Measurements from ENCODE around the gene PI4KA. TPM values are rescaled to one million over a fixed set of nuclear protein-coding genes. Genes with fewer than 3 reads are reported as not detected.
"Not testable (repeated sequence)": the region's sequence is repeated elsewhere in the genome, so short reads cannot be mapped to it uniquely, and the experiment has no call there.

PI4KA gene
- total RNA-seq, 2 experiments from 2014 or later = 85.8 to 100 TPM

GRCh38 chr22:20703816-20704609 is 154.6 kb downstream of the PI4KA start:
- Mint-ChIP-seq H3K4me1 (peaks cover 18% of the 10 kb centered on the region), H3K4me3 (peak overlapping the region; percentile 55), H3K27me3 (peaks cover 14% of the 10 kb centered on the region)
- ChIA-PET CTCF (interaction anchor here (0.6 to 1.3 kb wide), 2 partner anchors 38 kb away, joined by 3 to 8 read pairs; no protein-coding TSS in a partner anchor), POLR2A (interaction anchor here (1.0 to 1.4 kb wide), 3 partner anchors 38 to 210 kb away, joined by 3 to 4 read pairs (median 3); no protein-coding TSS in a partner anchor)
- not testable (repeated sequence) for H3K36me3 Mint-ChIP-seq (ENCODE audit: low read depth); H3K27ac Mint-ChIP-seq; H3K9me3 Mint-ChIP-seq
- DNase-seq = peak; percentile 26

GRCh38 chr22:20703414-20703806 is 155.2 kb downstream of the PI4KA start:
- Mint-ChIP-seq H3K27me3 (peaks cover 14% of the 10 kb centered on the region), H3K4me1 (peaks cover 18% of the 10 kb centered on the region), H3K4me3 (peak overlapping the region; percentile 84)
- CTCF ChIA-PET = interaction anchor here (0.6 kb wide), 1 partner anchor 39 kb away, joined by 3 read pairs; no protein-coding TSS in a partner anchor
- H3K36me3 Mint-ChIP-seq (ENCODE audit: low read depth); H3K9me3 Mint-ChIP-seq; DNase-seq; H3K27ac Mint-ChIP-seq: not testable (repeated sequence)
- POLR2A ChIA-PET = interaction anchor here (1.0 to 1.4 kb wide), 2 partner anchors 38 to 209 kb away, joined by 3 to 4 read pairs; no protein-coding TSS in a partner anchor

- H3K36me3 Mint-ChIP-seq (ENCODE audit: low read depth); H3K9me3 Mint-ChIP-seq: not testable (repeated sequence)
- CTCF ChIA-PET = interaction anchor here (0.6 kb wide), 3 partner anchors 36 to 285 kb away, joined by 3 read pairs; no protein-coding TSS in a partner anchor
- Mint-ChIP-seq H3K27me3 (peaks cover 14% of the 10 kb centered on the region), H3K4me3 (peak overlapping the region; percentile 84), H3K4me1 (peaks cover 18% of the 10 kb centered on the region), H3K27ac (peak overlapping the region; percentile 95)
- POLR2A ChIA-PET = interaction anchor here (0.6 to 1.4 kb wide), 3 partner anchors 39 to 209 kb away, joined by 3 to 4 read pairs (median 3); no protein-coding TSS in a partner anchor
- DNase-seq = peak; percentile 97
These were observed 155.8 kb downstream of the PI4KA start for GRCh38 chr22:20702546-20703413.

- H3K9me3 Mint-ChIP-seq; H3K36me3 Mint-ChIP-seq (ENCODE audit: low read depth): not testable (repeated sequence)
- Mint-ChIP-seq H3K4me1 (peaks cover 18% of the 10 kb centered on the region), H3K27ac (peak overlapping the region; percentile 95), H3K4me3 (peak overlapping the region; percentile 84), H3K27me3 (peaks cover 14% of the 10 kb centered on the region)
- peak; percentile 34 for DNase-seq
- ChIA-PET POLR2A (interaction anchor here (1.4 kb wide), 1 partner anchor 208 kb away, joined by 4 read pairs; no protein-coding TSS in a partner anchor), CTCF (interaction anchor here (0.6 kb wide), 2 partner anchors 36 to 285 kb away, joined by 3 read pairs; no protein-coding TSS in a partner anchor)
These were observed 156.5 kb downstream of the PI4KA start for GRCh38 chr22:20702175-20702545.

- H3K36me3 Mint-ChIP-seq (ENCODE audit: low read depth); H3K9me3 Mint-ChIP-seq; POLR2A ChIA-PET; DNase-seq: not testable (repeated sequence)
- CTCF ChIA-PET = interaction anchor here (1.5 kb wide), 1 partner anchor 95 kb away, joined by 3 read pairs; no protein-coding TSS in a partner anchor
- peaks cover 18% of the 10 kb centered on the region for H3K4me1 Mint-ChIP-seq
- peaks cover 14% of the 10 kb centered on the region for H3K27me3 Mint-ChIP-seq
- H3K4me3 Mint-ChIP-seq = peak overlapping the region; percentile 84
- H3K27ac Mint-ChIP-seq = peak overlapping the region; percentile 76
These were observed 156.9 kb downstream of the PI4KA start for GRCh38 chr22:20701680-20702136.

- DNase-seq; H3K36me3 Mint-ChIP-seq (ENCODE audit: low read depth); H3K27ac Mint-ChIP-seq; POLR2A ChIA-PET; H3K4me3 Mint-ChIP-seq; H3K9me3 Mint-ChIP-seq: not testable (repeated sequence)
- H3K4me1 Mint-ChIP-seq = peaks cover 21% of the 10 kb centered on the region
- CTCF ChIA-PET = interaction anchor here (1.5 kb wide), 1 partner anchor 93 kb away, joined by 3 read pairs; no protein-coding TSS in a partner anchor
- peaks cover 12% of the 10 kb centered on the region for H3K27me3 Mint-ChIP-seq
These were observed 158.3 kb downstream of the PI4KA start for GRCh38 chr22:20700347-20700746.

- peaks cover 23% of the 10 kb centered on the region for H3K4me1 Mint-ChIP-seq
- H3K27me3 Mint-ChIP-seq; H3K4me3 Mint-ChIP-seq; DNase-seq; H3K9me3 Mint-ChIP-seq; CTCF ChIA-PET; H3K27ac Mint-ChIP-seq; H3K36me3 Mint-ChIP-seq (ENCODE audit: low read depth); POLR2A ChIA-PET: not testable (repeated sequence)
These were observed 158.8 kb downstream of the PI4KA start for GRCh38 chr22:20699856-20700255.

GRCh38 chr22:20697481-20698113 is 161.0 kb downstream of the PI4KA start:
- DNase-seq = peak; percentile 54
- peaks cover 16% of the 10 kb centered on the region for H3K4me1 Mint-ChIP-seq
- H3K9me3 Mint-ChIP-seq; H3K36me3 Mint-ChIP-seq (ENCODE audit: low read depth); CTCF ChIA-PET; POLR2A ChIA-PET; H3K4me3 Mint-ChIP-seq; H3K27me3 Mint-ChIP-seq: not testable (repeated sequence)
- H3K27ac Mint-ChIP-seq = peak overlapping the region; percentile 65

- CTCF ChIA-PET; DNase-seq; H3K27ac Mint-ChIP-seq; H3K4me1 Mint-ChIP-seq; POLR2A ChIA-PET; H3K36me3 Mint-ChIP-seq (ENCODE audit: low read depth); H3K9me3 Mint-ChIP-seq; H3K27me3 Mint-ChIP-seq; H3K4me3 Mint-ChIP-seq: not testable (repeated sequence)
These were observed 162.6 kb downstream of the PI4KA start for GRCh38 chr22:20696056-20696455.

- H3K36me3 Mint-ChIP-seq (ENCODE audit: low read depth); DNase-seq; H3K27me3 Mint-ChIP-seq; H3K4me3 Mint-ChIP-seq; H3K4me1 Mint-ChIP-seq; H3K9me3 Mint-ChIP-seq; CTCF ChIA-PET; POLR2A ChIA-PET: not testable (repeated sequence)
- peak overlapping the region; percentile 56 for H3K27ac Mint-ChIP-seq
These were observed 163.4 kb downstream of the PI4KA start for GRCh38 chr22:20695205-20695604.

GRCh38 chr22:20694256-20694655 is 164.4 kb downstream of the PI4KA start:
- H3K4me1 Mint-ChIP-seq; H3K4me3 Mint-ChIP-seq; H3K36me3 Mint-ChIP-seq (ENCODE audit: low read depth); DNase-seq; POLR2A ChIA-PET; CTCF ChIA-PET; H3K27ac Mint-ChIP-seq; H3K27me3 Mint-ChIP-seq; H3K9me3 Mint-ChIP-seq: not testable (repeated sequence)

GRCh38 chr22:20692926-20693325 is 165.7 kb downstream of the PI4KA start:
- DNase-seq; H3K27me3 Mint-ChIP-seq; CTCF ChIA-PET; POLR2A ChIA-PET; H3K4me3 Mint-ChIP-seq; H3K4me1 Mint-ChIP-seq; H3K36me3 Mint-ChIP-seq (ENCODE audit: low read depth); H3K27ac Mint-ChIP-seq; H3K9me3 Mint-ChIP-seq: not testable (repeated sequence)
